IMR-90 (cell line): ENCODE results near the gene PDE11A. TPM values are rescaled to one million over a fixed set of nuclear protein-coding genes. Genes with fewer than 3 reads are reported as not detected.

Experiments
- ATAC-seq: fragments of 200-7000 bp; cut with Tn5 transposase; 2 replicates; pipeline ENCODE4 v1.9.1; 2020; ENCODE audit warnings: low read depth, mild to moderate bottlenecking, moderate library complexity
- BruUV-seq: library from RNA; stranded (reverse); fragments of 400-500 nt; replicated peaks from 2 replicates; lab custom pipeline; 2021; lab: Mats Ljungman, UMichigan
- CTCF ChIA-PET: fragments of 300-600 bp; formaldehyde crosslinking; extraction: SDS; loops from one replicate; lab custom pipeline; 2021; ENCODE audit warnings: antibody characterized with exemption; lab: Yijun Ruan, JAX
- POLR2A ChIA-PET: fragments of 300-600 bp; sonication (Branson Sonifier 250); formaldehyde crosslinking; loops from one replicate; lab custom pipeline; 2022; ENCODE audit warnings: antibody characterized with exemption; ENCODE audit not compliant: unreplicated experiment; lab: Charles Lee
- DNase-seq: peaks from one replicate; pipeline ENCODE4 v3.0.0; 2013
- H2AFZ ChIP-seq: replicated peaks from 2 replicates; pipeline ENCODE3; 2013; ENCODE audit warnings: low read length, mild to moderate bottlenecking; ENCODE audit not compliant: poor library complexity
- H2AK5ac ChIP-seq: 2 replicates; pipeline ENCODE4 v1.6.1; 2013; ENCODE audit warnings: low read depth, low read length, inconsistent platforms
- H2AK9ac ChIP-seq: replicated peaks from 2 replicates; pipeline ENCODE3; 2013; ENCODE audit warnings: mild to moderate bottlenecking, low read depth, low read length, moderate library complexity; ENCODE audit not compliant: poor library complexity
- H2BK120ac ChIP-seq: 2 replicates; pipeline ENCODE4 v1.6.1; 2013; ENCODE audit warnings: low read depth, low read length, inconsistent platforms
- H2BK15ac ChIP-seq: 3 replicates; pipeline ENCODE4 v1.6.1; 2013; ENCODE audit warnings: low read depth, low read length, inconsistent platforms
- H2BK20ac ChIP-seq: 2 replicates; pipeline ENCODE4 v1.6.1; 2013; ENCODE audit warnings: low read depth, mild to moderate bottlenecking, inconsistent platforms, low read length, moderate library complexity
- H2BK5ac ChIP-seq: 2 replicates; pipeline ENCODE4 v1.6.1; 2013; ENCODE audit warnings: mild to moderate bottlenecking, low read depth, low read length, inconsistent platforms; ENCODE audit not compliant: poor library complexity, severe bottlenecking
- H3K14ac ChIP-seq: replicated peaks from 2 replicates; pipeline ENCODE4 v1.6.1; 2013; ENCODE audit warnings: low read depth, low read length, inconsistent platforms
- H3K18ac ChIP-seq: 2 replicates; pipeline ENCODE4 v1.6.1; 2013; ENCODE audit warnings: low read depth, low read length, control low read depth
- H3K23ac ChIP-seq: 2 replicates; pipeline ENCODE4 v1.6.1; 2013; ENCODE audit warnings: low read depth, low read length, inconsistent platforms
- H3K27ac ChIP-seq: 2 replicates; pipeline ENCODE4 v1.5.1; 2013; ENCODE audit warnings: mild to moderate bottlenecking, control low read depth, low read length; ENCODE audit not compliant: insufficient read depth
- H3K27me3 ChIP-seq: 2 replicates; pipeline ENCODE4 v1.6.1; 2013; ENCODE audit warnings: low read length; ENCODE audit not compliant: control insufficient read depth, insufficient read depth
- H3K36me3 ChIP-seq: 2 replicates; pipeline ENCODE4 v1.6.1; 2013; ENCODE audit warnings: low read length, mixed read lengths; ENCODE audit not compliant: control insufficient read depth, insufficient read depth
- H3K4ac ChIP-seq: 2 replicates; pipeline ENCODE4 v1.6.1; 2013; ENCODE audit warnings: low read depth, low read length, inconsistent platforms
- H3K4me1 ChIP-seq: 2 replicates; pipeline ENCODE4 v1.6.1; 2013; ENCODE audit warnings: low read length, mixed read lengths; ENCODE audit not compliant: control insufficient read depth, insufficient read depth
- H3K4me2 ChIP-seq: 2 replicates; pipeline ENCODE4 v1.6.1; 2013; ENCODE audit warnings: low read depth, mild to moderate bottlenecking, control low read depth, low read length, moderate library complexity
- H3K4me3 ChIP-seq: 2 replicates; pipeline ENCODE4 v1.5.1; 2013; ENCODE audit warnings: low read depth, mild to moderate bottlenecking, control low read depth, low read length, moderate library complexity; ENCODE audit not compliant: insufficient read depth
- H3K56ac ChIP-seq: 2 replicates; pipeline ENCODE4 v1.6.1; 2013; ENCODE audit warnings: low read length, inconsistent platforms; ENCODE audit not compliant: insufficient read depth; ENCODE audit errors: extremely low read depth
- H3K79me1 ChIP-seq, 2 experiments: 2 replicates each; pipeline ENCODE4 v1.6.1; 2013; ENCODE audit warnings: low read length in 2 of 2, inconsistent platforms in 1 of 2, low read depth in 1 of 2
- H3K9ac ChIP-seq: 2 replicates; pipeline ENCODE4 v1.6.1; 2013; ENCODE audit warnings: low read depth, low read length, control low read depth
- H3K9me1 ChIP-seq: 2 replicates; pipeline ENCODE4 v1.6.1; 2013; ENCODE audit warnings: low read length, inconsistent platforms; ENCODE audit not compliant: insufficient read depth
- H3K9me3 ChIP-seq: 2 replicates; pipeline ENCODE4 v1.6.1; 2013; ENCODE audit warnings: low read length; ENCODE audit not compliant: control insufficient read depth, insufficient read depth
- H4K20me1 ChIP-seq: 2 replicates; pipeline ENCODE4 v1.6.1; 2013; ENCODE audit warnings: low read length, inconsistent platforms; ENCODE audit not compliant: insufficient read depth
- H4K5ac ChIP-seq: 2 replicates; pipeline ENCODE4 v1.6.1; 2013; ENCODE audit warnings: mild to moderate bottlenecking, low read depth, low read length, control low read depth
- H4K8ac ChIP-seq, 2 experiments: 2 replicates each; pipeline ENCODE4 v1.6.1; 2013; ENCODE audit warnings: low read depth in 2 of 2, low read length in 2 of 2, control low read depth in 1 of 2, inconsistent platforms in 1 of 2
- H4K91ac ChIP-seq: 2 replicates; pipeline ENCODE4 v1.6.1; 2013; ENCODE audit warnings: low read depth, low read length, inconsistent platforms; ENCODE audit not compliant: insufficient read depth
- CEBPB ChIP-seq: IDR thresholded peaks from 2 replicates; pipeline ENCODE4 v1.6.1; 2012; ENCODE audit warnings: low read depth, low read length, improper control_type of control experiment
- CHD1 ChIP-seq: IDR thresholded peaks from 2 replicates; pipeline ENCODE4 v1.6.1; 2012; ENCODE audit warnings: low read depth, low read length, improper control_type of control experiment
- CTCF ChIP-seq: conservative IDR thresholded peaks from 2 replicates; pipeline ENCODE4 v1.5.1; 2012; ENCODE audit warnings: mild to moderate bottlenecking, low read depth, low read length, improper control_type of control experiment
- ELK1 ChIP-seq: fragments of 150-350 bp; IDR thresholded peaks from 2 replicates; pipeline ENCODE4 v1.6.1; 2016; ENCODE audit warnings: low read depth, mild to moderate bottlenecking, low read length, moderate library complexity, borderline replicate concordance
- MAZ ChIP-seq: IDR thresholded peaks from 2 replicates; pipeline ENCODE4 v1.6.1; 2012; ENCODE audit warnings: low read depth, mild to moderate bottlenecking, low read length, improper control_type of control experiment, moderate library complexity, borderline replicate concordance
- MXI1 ChIP-seq: IDR thresholded peaks from 2 replicates; pipeline ENCODE4 v1.6.1; 2012; ENCODE audit warnings: low read depth, mild to moderate bottlenecking, low read length, moderate library complexity, borderline replicate concordance
- RAD21 ChIP-seq: IDR thresholded peaks from 2 replicates; pipeline ENCODE4 v1.6.1; 2012; ENCODE audit warnings: low read length, improper control_type of control experiment
- RCOR1 ChIP-seq: IDR thresholded peaks from 2 replicates; pipeline ENCODE4 v1.6.1; 2012; ENCODE audit warnings: mild to moderate bottlenecking, low read length, improper control_type of control experiment; ENCODE audit not compliant: insufficient replicate concordance
- USF2 ChIP-seq: fragments of 150-350 bp; IDR thresholded peaks from 2 replicates; pipeline ENCODE4 v1.6.1; 2017; ENCODE audit warnings: mild to moderate bottlenecking, antibody characterized with exemption, low read length, low read depth
- WGBS, 2 experiments: methylation state at CpG; one replicate each; pipeline versions ENCODE4 v1.1.5 to v1.1.7; 2013; ENCODE audit warnings: missing lambda C conversion rate in 2 of 2; ENCODE audit not compliant: insufficient read length in 1 of 2; ENCODE audit errors: extremely low coverage in 2 of 2; 5-methylcytosine and 5-hydroxymethylcytosine counted together
- dilution Hi-C: fragments of 300-500 bp; cut with HindIII; formaldehyde crosslinking; loops from one replicate; pipeline ENCODE4 v1.14.3; 2018; ENCODE audit warnings: low sequenced_read_pairs; ENCODE audit not compliant: unreplicated experiment
- in situ Hi-C: fragments of 300-500 bp; cut with MboI; formaldehyde crosslinking; loops from 3 replicates; pipeline ENCODE4 v1.14.3; 2019; ENCODE audit warnings: low sequenced_read_pairs, inconsistent platforms, mixed read lengths
- intact Hi-C: fragments of 100-400 bp; cut with micrococcal nuclease; formaldehyde crosslinking; loops from 2 replicates; pipeline ENCODE4 v1.10.0; 2022
- polyA plus RNA-seq, 3 experiments: library from polyadenylated mRNA; depleted of rRNA; stranded (reverse); fragments of >200 nt; gene quantifications; 2 replicates each; pipeline ENCODE4 v1.2.3, GENCODE V29; 2012; ENCODE audit warnings: low replicate concordance in 1 of 3
- total RNA-seq: library from RNA; depleted of rRNA; stranded (reverse); fragments of >200 nt; gene quantifications from 2 replicates; pipeline ENCODE4 v1.2.3, GENCODE V29; 2012

Gene PDE11A
- total and polyA plus RNA-seq, 2 of the 4 experiments (the other 2 are of a cell fraction), result 0.21 to 0.72 TPM

GRCh38 chr2:177712462-177712861 is 360.1 kb downstream of the PDE11A start:
- no peak overlapping the region for H4K91ac ChIP-seq
- H4K20me1 ChIP-seq, result no peaks in the 10 kb centered on the region
- no peak overlapping the region for H3K4ac ChIP-seq
- H2BK20ac ChIP-seq, result no peak overlapping the region
- H2BK5ac ChIP-seq, result no peak overlapping the region
- ChIA-PET POLR2A (no interaction called here), CTCF (no interaction called here)
- no peak overlapping the region for H3K9ac ChIP-seq
- TF ChIP-seq ELK1 (no peak), USF2 (no peak), RCOR1 (no peak), MXI1 (no peak), CHD1 (no peak), MAZ (no peak), CTCF (no peak), CEBPB (no peak), RAD21 (no peak)
- no peaks in the 10 kb centered on the region for H3K36me3 ChIP-seq
- H3K4me2 ChIP-seq, result no peak overlapping the region
- no TSS peak for BruUV-seq
- H2AK9ac ChIP-seq, result no peak overlapping the region
- H4K5ac ChIP-seq, result no peak overlapping the region
- no peaks in the 10 kb centered on the region for H3K9me3 ChIP-seq
- DNase-seq (no peak), ATAC-seq (no peak)
- no peak overlapping the region for H3K56ac ChIP-seq
- no peak overlapping the region for H3K4me3 ChIP-seq
- no peak overlapping the region for H4K8ac ChIP-seq
- H2BK120ac ChIP-seq, result no peak overlapping the region
- no peaks in the 10 kb centered on the region; the same call in 1 of the 2 replicates for H3K27me3 ChIP-seq
- no peak overlapping the region for H2BK15ac ChIP-seq
- H2AFZ ChIP-seq, result no peak overlapping the region
- intact Hi-C loops, result no loop called here
- H3K27ac ChIP-seq, result no peak overlapping the region
- H3K9me1 ChIP-seq, result no peaks in the 10 kb centered on the region
- no peaks in the 10 kb centered on the region for H3K4me1 ChIP-seq
- H3K18ac ChIP-seq, result no peak overlapping the region
- H3K14ac ChIP-seq, result no peak overlapping the region
- no peak overlapping the region for H2AK5ac ChIP-seq
- WGBS, 2 experiments, result no CpG with 5 or more reads among the region's 1 CpG
- dilution Hi-C loops, result no loop called here
- in situ Hi-C loops, result no loop called here
- no peak overlapping the region for H3K23ac ChIP-seq
- H3K79me1 ChIP-seq, result no peaks in the 10 kb centered on the region
